HepG2 (cell line): Measurements from ENCODE around the gene ANKS3. TPM values are rescaled to one million over a fixed set of nuclear protein-coding genes. Genes with fewer than 3 reads are reported as not detected.

Experiments used
- ATAC-seq: fragments of 200-7000 bp; cut with Tn5 transposase; 3 replicates; pipeline ENCODE4 v1.9.1; 2020; ENCODE audit warnings: mild to moderate bottlenecking, moderate library complexity
- BruUV-seq: library from RNA; stranded (reverse); fragments of 400-500 nt; replicated peaks from 2 replicates; lab custom pipeline; 2021; lab: Mats Ljungman, UMichigan
- CTCF ChIA-PET: fragments of 300-600 bp; formaldehyde crosslinking; extraction: SDS; loops from one replicate; lab custom pipeline; 2021; ENCODE audit warnings: low total read pairs, inconsistent platforms, low intra/inter-chr PET ratio; lab: Yijun Ruan, JAX
- POLR2A ChIA-PET: fragments of 350-600 bp; sonication (Branson Sonifier 250); formaldehyde crosslinking; loops from one replicate; lab custom pipeline; 2020; ENCODE audit warnings: antibody characterized with exemption, inconsistent platforms; lab: Yijun Ruan, JAX
- DNase-seq: peaks from one replicate; pipeline ENCODE4 v3.0.0-alpha.2; 2015; ENCODE audit warnings: low spot score
- FAIRE-seq: peaks from 3 replicates; lab custom pipeline; 2011; peaks lifted over from hg19 to GRCh38; lab: Jason Lieb, UNC
- H2AFZ ChIP-seq: one replicate; pipeline ENCODE4 v1.6.1; 2011; ENCODE audit warnings: low read length, inconsistent platforms
- H3K27ac ChIP-seq: fragments of 300-600 bp; 3 replicates; pipeline ENCODE4 v1.8.0; 2011; ENCODE audit warnings: mixed run types, mild to moderate bottlenecking, mixed read lengths, low read length, inconsistent platforms; ENCODE audit not compliant: insufficient read depth; ENCODE audit errors: extremely low read length
- H3K27me3 ChIP-seq, 2 experiments: fragments of 200-600 bp in 1 of 2; 2 replicates in 1 of 2; 3 replicates in 1 of 2; pipeline versions ENCODE4 v1.6.0 to v1.8.0; 2011; ENCODE audit warnings: low read length in 2 of 2, mild to moderate bottlenecking in 2 of 2, moderate library complexity in 2 of 2, inconsistent platforms in 1 of 2; ENCODE audit not compliant: insufficient read depth in 2 of 2, control insufficient read depth in 1 of 2
- H3K36me3 ChIP-seq, 2 experiments: fragments of 200-600 bp in 1 of 2; replicated peaks in 1 of 2; 2 replicates in 1 of 2; 3 replicates in 1 of 2; pipeline versions ENCODE4 v1.5.1 to v1.8.0; 2011; ENCODE audit warnings: low read length in 2 of 2, inconsistent platforms in 1 of 2; ENCODE audit not compliant: insufficient read depth in 2 of 2, control insufficient read depth in 1 of 2
- H3K4me1 ChIP-seq: 2 replicates; pipeline ENCODE4 v1.5.1; 2012; ENCODE audit warnings: low read length, inconsistent platforms; ENCODE audit not compliant: insufficient read depth
- H3K4me2 ChIP-seq: 2 replicates; pipeline ENCODE4 v1.6.0; 2011; ENCODE audit warnings: low read depth, low read length, inconsistent platforms
- H3K4me3 ChIP-seq, 3 experiments: fragments of 200-600 bp in 1 of 3; sonication (generic), shearing (Covaris generic) in 1 of 3; replicated peaks in 1 of 3; 2 replicates each; pipeline ENCODE4 v1.5.1; 2011 to 2016; ENCODE audit warnings: low read length in 3 of 3, inconsistent platforms in 2 of 3, low read depth in 2 of 3, mild to moderate bottlenecking in 2 of 3, control low read depth in 1 of 3, mixed read lengths in 1 of 3; ENCODE audit not compliant: insufficient read depth in 1 of 3
- H3K79me2 ChIP-seq: one replicate; pipeline ENCODE4 v1.6.1; 2011; ENCODE audit warnings: low read length, inconsistent platforms; ENCODE audit not compliant: insufficient read depth
- H3K9ac ChIP-seq: 2 replicates; pipeline ENCODE4 v1.6.0; 2011; ENCODE audit warnings: mild to moderate bottlenecking, low read depth, low read length, inconsistent platforms; ENCODE audit not compliant: insufficient read depth
- H3K9me3 ChIP-seq: 2 replicates; pipeline ENCODE4 v1.5.1; 2012; ENCODE audit warnings: mild to moderate bottlenecking, low read length
- H4K20me1 ChIP-seq: 2 replicates; pipeline ENCODE4 v1.6.0; 2011; ENCODE audit warnings: inconsistent platforms, mild to moderate bottlenecking, low read length, moderate library complexity; ENCODE audit not compliant: insufficient read depth
- GATAD2A ChIP-seq: IDR thresholded peaks from 2 replicates; pipeline ENCODE4 v1.6.1; 2016
- HNRNPUL1 ChIP-seq: fragments of 200-400 bp; formaldehyde crosslinking; IDR thresholded peaks from 2 replicates; pipeline ENCODE4 v1.6.1; 2017; ENCODE audit warnings: low read depth, mild to moderate bottlenecking, low read length, moderate library complexity
- KLF11 ChIP-seq: IDR thresholded peaks from 2 replicates; pipeline ENCODE4 v1.6.1; 2016; ENCODE audit warnings: missing compliant biosample characterization
- MXD4 ChIP-seq: IDR thresholded peaks from 2 replicates; pipeline ENCODE4 v1.6.1; 2016; ENCODE audit warnings: mild to moderate bottlenecking, missing biosample characterization, missing genetic modification reagents
- PAF1 ChIP-seq: IDR thresholded peaks from 2 replicates; pipeline ENCODE4 v1.6.1; 2016; ENCODE audit warnings: missing genetic modification reagents, missing compliant biosample characterization
- SATB2 ChIP-seq: sonication (generic); formaldehyde crosslinking; IDR thresholded peaks from 2 replicates; pipeline ENCODE4 v1.5.0; 2020; ENCODE audit warnings: missing genetic modification reagents
- TARDBP ChIP-seq: sonication (generic); formaldehyde crosslinking; IDR thresholded peaks from 2 replicates; pipeline ENCODE4 v1.8.0; 2022; ENCODE audit warnings: mild to moderate bottlenecking, missing genetic modification reagents
- ZBTB3 ChIP-seq: sonication (generic); formaldehyde crosslinking; IDR thresholded peaks from 2 replicates; pipeline ENCODE4 v1.4.0; 2020; ENCODE audit warnings: low read depth, mild to moderate bottlenecking, moderate library complexity, missing genetic modification reagents, borderline replicate concordance
- ZC3H13 ChIP-seq: sonication (generic); formaldehyde crosslinking; IDR thresholded peaks from 2 replicates; pipeline ENCODE4 v1.8.1; 2023; ENCODE audit warnings: mild to moderate bottlenecking, missing genetic modification reagents, moderate library complexity
- ZNF460 ChIP-seq: sonication (generic); formaldehyde crosslinking; IDR thresholded peaks from 2 replicates; pipeline ENCODE4 v1.5.1; 2020; ENCODE audit warnings: missing genetic modification reagents, mild to moderate bottlenecking, borderline replicate concordance
- ZNF543 ChIP-seq: sonication (generic); formaldehyde crosslinking; IDR thresholded peaks from 2 replicates; pipeline ENCODE4 v1.4.0; 2020; ENCODE audit warnings: mild to moderate bottlenecking, missing genetic modification reagents
- WGBS: methylation state at CpG from one replicate; pipeline ENCODE4 v1.1.6; 2017; ENCODE audit warnings: low lambda C conversion rate; 5-methylcytosine and 5-hydroxymethylcytosine counted together
- in situ Hi-C: cut with HindIII; loops from 2 replicates; pipeline ENCODE4 v1.10.0; 2017; ENCODE audit warnings: low pct_unique_long_range_greater_than_20kb; ENCODE audit not compliant: extremely low pct_ligation_motif_present
- intact Hi-C: fragments of 100-400 bp; cut with micrococcal nuclease; formaldehyde crosslinking; loops from one replicate; pipeline ENCODE4 v1.10.0; 2022; ENCODE audit not compliant: unreplicated experiment
- polyA plus RNA-seq, 8 experiments: library from polyadenylated mRNA; depleted of rRNA in 3 of 8; stranded (reverse) in 7 of 8; unstranded in 1 of 8; fragments of >200 nt; fragmentation: Illumina TruSeq in 4 of 8; extraction: Trizol in 4 of 8; gene quantifications; 2 replicates each; pipeline versions ENCODE4 v1.2.1 to v1.2.3, GENCODE V29; 2011 to 2016; ENCODE audit warnings: low read depth in 4 of 8, missing spikeins in 1 of 8, mixed read lengths in 1 of 8; ENCODE audit not compliant: insufficient read depth in 1 of 8
- total RNA-seq, 5 experiments: library from RNA; depleted of rRNA; stranded (reverse); fragments of >200 nt; fragmentation: Illumina TruSeq; extraction: Trizol; gene quantifications; 2 replicates each; pipeline ENCODE4 v1.2.3, GENCODE V29; 2016; ENCODE audit warnings: low read depth in 1 of 5
- TF ChIP-seq, protein P1 (sequence below): sonication (generic); formaldehyde crosslinking; IDR thresholded peaks from 2 replicates; pipeline ENCODE4; 2020; ENCODE audit warnings: missing genetic modification reagents, mild to moderate bottlenecking, borderline replicate concordance
- TF ChIP-seq, protein P2 (sequence below): sonication (generic); formaldehyde crosslinking; IDR thresholded peaks from one replicate; pipeline ENCODE4 v1.5.1; 2020; ENCODE audit warnings: mild to moderate bottlenecking, missing genetic modification reagents; ENCODE audit errors: not compliant biosample characterization
- TF ChIP-seq, protein P3 (sequence below): IDR thresholded peaks from 2 replicates; pipeline ENCODE4 v1.6.1; 2012; ENCODE audit warnings: inconsistent platforms

Gene ANKS3
- total and polyA plus RNA-seq, 2 of the 13 experiments (the other 11 are each of a cell fraction or from before 2014, with no cell fraction given), result 11.4 to 15.9 TPM

DNA sequence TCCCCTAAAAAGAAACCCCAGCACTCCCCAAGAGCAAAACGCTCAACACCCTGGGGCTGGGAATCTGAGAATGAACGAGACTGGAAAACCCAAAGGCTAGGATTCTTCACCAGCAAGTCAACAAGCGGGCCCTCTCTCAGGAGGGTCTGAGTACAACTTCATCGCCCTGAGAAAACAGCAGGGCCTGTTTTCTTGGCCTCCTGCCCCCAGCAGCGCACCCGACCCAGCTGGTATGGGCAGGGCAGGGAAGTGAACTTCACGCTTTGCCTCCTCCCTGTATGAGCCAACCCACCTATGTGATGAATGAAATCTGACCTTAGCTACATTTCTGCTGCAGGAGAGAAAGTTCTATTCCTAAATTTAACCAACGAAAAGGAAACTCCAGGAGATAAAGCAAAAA, 29.6 kb downstream of the ANKS3 start:
- Histone ChIP-seq H3K9me3 (no peaks in the 10 kb centered on the region), H2AFZ (no peak overlapping the region), H3K4me3 (no peak overlapping the region), H3K27ac (no peak overlapping the region), H3K4me1 (peaks cover 18% of the 10 kb centered on the region), H3K36me3 (peaks cover 29 to 56% of the 10 kb centered on the region in 2 experiments), H3K27me3 (no peaks in the 10 kb centered on the region), H3K9ac (no peak overlapping the region), H3K79me2 (no peaks in the 10 kb centered on the region), H4K20me1 (no peaks in the 10 kb centered on the region), H3K4me2 (no peak overlapping the region)
- in situ Hi-C loops (no loop called here), intact Hi-C loops (no loop called here)
- POLR2A ChIA-PET, result no interaction called here
- no peak for FAIRE-seq
- TF ChIP-seq KLF11 (CRISPR knock-in tag), result no peak
- TF ChIP-seq PAF1 (CRISPR knock-in tag), result no peak
- TF ChIP-seq, protein P1, sequence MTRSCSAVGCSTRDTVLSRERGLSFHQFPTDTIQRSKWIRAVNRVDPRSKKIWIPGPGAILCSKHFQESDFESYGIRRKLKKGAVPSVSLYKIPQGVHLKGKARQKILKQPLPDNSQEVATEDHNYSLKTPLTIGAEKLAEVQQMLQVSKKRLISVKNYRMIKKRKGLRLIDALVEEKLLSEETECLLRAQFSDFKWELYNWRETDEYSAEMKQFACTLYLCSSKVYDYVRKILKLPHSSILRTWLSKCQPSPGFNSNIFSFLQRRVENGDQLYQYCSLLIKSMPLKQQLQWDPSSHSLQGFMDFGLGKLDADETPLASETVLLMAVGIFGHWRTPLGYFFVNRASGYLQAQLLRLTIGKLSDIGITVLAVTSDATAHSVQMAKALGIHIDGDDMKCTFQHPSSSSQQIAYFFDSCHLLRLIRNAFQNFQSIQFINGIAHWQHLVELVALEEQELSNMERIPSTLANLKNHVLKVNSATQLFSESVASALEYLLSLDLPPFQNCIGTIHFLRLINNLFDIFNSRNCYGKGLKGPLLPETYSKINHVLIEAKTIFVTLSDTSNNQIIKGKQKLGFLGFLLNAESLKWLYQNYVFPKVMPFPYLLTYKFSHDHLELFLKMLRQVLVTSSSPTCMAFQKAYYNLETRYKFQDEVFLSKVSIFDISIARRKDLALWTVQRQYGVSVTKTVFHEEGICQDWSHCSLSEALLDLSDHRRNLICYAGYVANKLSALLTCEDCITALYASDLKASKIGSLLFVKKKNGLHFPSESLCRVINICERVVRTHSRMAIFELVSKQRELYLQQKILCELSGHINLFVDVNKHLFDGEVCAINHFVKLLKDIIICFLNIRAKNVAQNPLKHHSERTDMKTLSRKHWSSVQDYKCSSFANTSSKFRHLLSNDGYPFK (CRISPR knock-in tag), result no peak
- TF ChIP-seq ZNF460, result no peak
- no peak for TF ChIP-seq MXD4 (CRISPR knock-in tag)
- TF ChIP-seq SATB2 (CRISPR knock-in tag), result no peak
- TF ChIP-seq, protein P2, sequence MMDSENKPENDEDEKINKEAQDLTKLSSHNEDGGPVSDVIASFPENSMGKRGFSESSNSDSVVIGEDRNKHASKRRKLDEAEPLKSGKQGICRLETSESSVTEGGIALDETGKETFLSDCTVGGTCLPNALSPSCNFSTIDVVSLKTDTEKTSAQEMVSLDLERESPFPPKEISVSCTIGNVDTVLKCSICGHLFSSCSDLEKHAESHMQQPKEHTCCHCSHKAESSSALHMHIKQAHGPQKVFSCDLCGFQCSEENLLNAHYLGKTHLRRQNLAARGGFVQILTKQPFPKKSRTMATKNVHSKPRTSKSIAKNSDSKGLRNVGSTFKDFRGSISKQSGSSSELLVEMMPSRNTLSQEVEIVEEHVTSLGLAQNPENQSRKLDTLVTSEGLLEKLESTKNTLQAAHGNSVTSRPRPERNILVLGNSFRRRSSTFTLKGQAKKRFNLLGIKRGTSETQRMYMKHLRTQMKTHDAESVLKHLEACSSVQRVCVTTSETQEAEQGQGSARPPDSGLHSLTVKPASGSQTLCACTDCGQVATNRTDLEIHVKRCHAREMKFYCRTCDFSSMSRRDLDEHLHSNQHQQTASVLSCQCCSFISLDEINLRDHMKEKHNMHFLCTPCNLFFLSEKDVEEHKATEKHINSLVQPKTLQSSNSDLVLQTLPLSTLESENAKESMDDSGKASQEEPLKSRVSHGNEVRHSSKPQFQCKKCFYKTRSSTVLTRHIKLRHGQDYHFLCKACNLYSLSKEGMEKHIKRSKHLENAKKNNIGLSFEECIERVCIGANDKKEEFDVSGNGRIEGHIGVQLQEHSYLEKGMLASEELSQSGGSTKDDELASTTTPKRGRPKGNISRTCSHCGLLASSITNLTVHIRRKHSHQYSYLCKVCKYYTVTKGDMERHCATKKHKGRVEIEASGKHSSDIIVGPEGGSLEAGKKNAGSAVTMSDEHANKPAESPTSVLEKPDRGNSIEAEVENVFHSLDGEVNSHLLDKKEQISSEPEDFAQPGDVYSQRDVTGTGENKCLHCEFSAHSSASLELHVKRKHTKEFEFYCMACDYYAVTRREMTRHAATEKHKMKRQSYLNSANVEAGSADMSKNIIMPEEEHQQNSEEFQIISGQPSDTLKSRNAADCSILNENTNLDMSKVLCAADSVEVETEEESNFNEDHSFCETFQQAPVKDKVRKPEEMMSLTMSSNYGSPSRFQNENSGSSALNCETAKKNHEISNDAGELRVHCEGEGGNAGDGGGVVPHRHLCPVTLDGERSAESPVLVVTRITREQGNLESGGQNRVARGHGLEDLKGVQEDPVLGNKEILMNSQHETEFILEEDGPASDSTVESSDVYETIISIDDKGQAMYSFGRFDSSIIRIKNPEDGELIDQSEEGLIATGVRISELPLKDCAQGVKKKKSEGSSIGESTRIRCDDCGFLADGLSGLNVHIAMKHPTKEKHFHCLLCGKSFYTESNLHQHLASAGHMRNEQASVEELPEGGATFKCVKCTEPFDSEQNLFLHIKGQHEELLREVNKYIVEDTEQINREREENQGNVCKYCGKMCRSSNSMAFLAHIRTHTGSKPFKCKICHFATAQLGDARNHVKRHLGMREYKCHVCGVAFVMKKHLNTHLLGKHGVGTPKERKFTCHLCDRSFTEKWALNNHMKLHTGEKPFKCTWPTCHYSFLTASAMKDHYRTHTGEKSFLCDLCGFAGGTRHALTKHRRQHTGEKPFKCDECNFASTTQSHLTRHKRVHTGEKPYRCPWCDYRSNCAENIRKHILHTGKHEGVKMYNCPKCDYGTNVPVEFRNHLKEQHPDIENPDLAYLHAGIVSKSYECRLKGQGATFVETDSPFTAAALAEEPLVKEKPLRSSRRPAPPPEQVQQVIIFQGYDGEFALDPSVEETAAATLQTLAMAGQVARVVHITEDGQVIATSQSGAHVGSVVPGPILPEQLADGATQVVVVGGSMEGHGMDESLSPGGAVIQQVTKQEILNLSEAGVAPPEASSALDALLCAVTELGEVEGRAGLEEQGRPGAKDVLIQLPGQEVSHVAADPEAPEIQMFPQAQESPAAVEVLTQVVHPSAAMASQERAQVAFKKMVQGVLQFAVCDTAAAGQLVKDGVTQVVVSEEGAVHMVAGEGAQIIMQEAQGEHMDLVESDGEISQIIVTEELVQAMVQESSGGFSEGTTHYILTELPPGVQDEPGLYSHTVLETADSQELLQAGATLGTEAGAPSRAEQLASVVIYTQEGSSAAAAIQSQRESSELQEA (CRISPR knock-in tag), result no peak
- TF ChIP-seq ZC3H13, result no peak
- TF ChIP-seq ZNF543, result no peak
- TF ChIP-seq, protein P3, sequence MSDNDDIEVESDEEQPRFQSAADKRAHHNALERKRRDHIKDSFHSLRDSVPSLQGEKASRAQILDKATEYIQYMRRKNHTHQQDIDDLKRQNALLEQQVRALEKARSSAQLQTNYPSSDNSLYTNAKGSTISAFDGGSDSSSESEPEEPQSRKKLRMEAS, result no peak
- TF ChIP-seq GATAD2A (CRISPR knock-in tag), result no peak
- TF ChIP-seq HNRNPUL1, result no peak
- TF ChIP-seq ZBTB3 (CRISPR knock-in tag), result no peak
- TF ChIP-seq TARDBP, result no peak
- no TSS peak for BruUV-seq
- DNase-seq, result no peak
- WGBS, result 96% methylated on average over 7 of the region's 8 CpGs
- CTCF ChIA-PET, result no interaction called here
- ATAC-seq, result no peak
